ENCODE data around the gene BCAT1. TPM values are rescaled to one million over a fixed set of nuclear protein-coding genes. Genes with fewer than 3 reads are reported as not detected.

BCAT1 gene
- total RNA-seq, 1 experiment from 2014 or later, result 5.8 TPM

DNA sequence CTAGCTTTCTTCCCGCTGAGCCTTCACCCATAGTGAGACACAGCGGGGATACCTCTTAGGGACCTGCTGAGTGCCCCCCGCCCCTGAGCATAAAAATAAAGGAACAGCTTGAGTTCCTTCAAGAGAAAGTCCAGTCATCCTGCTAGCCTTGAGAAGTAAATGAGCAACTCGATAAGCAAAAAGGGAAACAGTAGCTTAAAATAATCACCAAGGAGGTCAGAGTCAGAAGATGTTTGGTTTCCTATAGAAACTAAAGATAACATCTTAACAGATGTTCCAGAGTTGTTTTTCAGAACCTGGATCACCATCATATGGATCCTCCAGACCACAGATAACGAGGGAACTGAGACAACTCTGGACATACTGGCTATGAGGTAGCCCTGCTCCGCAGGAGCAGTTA, 94.0 kb downstream of the BCAT1 start:
- TF ChIP-seq POLR2AphosphoS5 (IDR thresholded peaks at IDR 0.05; ENCODE audit: low read depth, low read length) (no peak), TCF7L2 (IDR thresholded peaks at IDR 0.05; ENCODE audit: low read depth, low read length) (no peak), SIN3A (IDR thresholded peaks at IDR 0.05; ENCODE audit: borderline replicate concordance, insufficient read depth, low read depth, low read length) (no peak)
- TF ChIP-seq, protein P1, sequence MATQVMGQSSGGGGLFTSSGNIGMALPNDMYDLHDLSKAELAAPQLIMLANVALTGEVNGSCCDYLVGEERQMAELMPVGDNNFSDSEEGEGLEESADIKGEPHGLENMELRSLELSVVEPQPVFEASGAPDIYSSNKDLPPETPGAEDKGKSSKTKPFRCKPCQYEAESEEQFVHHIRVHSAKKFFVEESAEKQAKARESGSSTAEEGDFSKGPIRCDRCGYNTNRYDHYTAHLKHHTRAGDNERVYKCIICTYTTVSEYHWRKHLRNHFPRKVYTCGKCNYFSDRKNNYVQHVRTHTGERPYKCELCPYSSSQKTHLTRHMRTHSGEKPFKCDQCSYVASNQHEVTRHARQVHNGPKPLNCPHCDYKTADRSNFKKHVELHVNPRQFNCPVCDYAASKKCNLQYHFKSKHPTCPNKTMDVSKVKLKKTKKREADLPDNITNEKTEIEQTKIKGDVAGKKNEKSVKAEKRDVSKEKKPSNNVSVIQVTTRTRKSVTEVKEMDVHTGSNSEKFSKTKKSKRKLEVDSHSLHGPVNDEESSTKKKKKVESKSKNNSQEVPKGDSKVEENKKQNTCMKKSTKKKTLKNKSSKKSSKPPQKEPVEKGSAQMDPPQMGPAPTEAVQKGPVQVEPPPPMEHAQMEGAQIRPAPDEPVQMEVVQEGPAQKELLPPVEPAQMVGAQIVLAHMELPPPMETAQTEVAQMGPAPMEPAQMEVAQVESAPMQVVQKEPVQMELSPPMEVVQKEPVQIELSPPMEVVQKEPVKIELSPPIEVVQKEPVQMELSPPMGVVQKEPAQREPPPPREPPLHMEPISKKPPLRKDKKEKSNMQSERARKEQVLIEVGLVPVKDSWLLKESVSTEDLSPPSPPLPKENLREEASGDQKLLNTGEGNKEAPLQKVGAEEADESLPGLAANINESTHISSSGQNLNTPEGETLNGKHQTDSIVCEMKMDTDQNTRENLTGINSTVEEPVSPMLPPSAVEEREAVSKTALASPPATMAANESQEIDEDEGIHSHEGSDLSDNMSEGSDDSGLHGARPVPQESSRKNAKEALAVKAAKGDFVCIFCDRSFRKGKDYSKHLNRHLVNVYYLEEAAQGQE (IDR thresholded peaks at IDR 0.05; ENCODE audit: insufficient read depth in 1 of 2, low read depth in 2 of 2, low read length in 1 of 2), result no peak
- TF ChIP-seq, protein P2, sequence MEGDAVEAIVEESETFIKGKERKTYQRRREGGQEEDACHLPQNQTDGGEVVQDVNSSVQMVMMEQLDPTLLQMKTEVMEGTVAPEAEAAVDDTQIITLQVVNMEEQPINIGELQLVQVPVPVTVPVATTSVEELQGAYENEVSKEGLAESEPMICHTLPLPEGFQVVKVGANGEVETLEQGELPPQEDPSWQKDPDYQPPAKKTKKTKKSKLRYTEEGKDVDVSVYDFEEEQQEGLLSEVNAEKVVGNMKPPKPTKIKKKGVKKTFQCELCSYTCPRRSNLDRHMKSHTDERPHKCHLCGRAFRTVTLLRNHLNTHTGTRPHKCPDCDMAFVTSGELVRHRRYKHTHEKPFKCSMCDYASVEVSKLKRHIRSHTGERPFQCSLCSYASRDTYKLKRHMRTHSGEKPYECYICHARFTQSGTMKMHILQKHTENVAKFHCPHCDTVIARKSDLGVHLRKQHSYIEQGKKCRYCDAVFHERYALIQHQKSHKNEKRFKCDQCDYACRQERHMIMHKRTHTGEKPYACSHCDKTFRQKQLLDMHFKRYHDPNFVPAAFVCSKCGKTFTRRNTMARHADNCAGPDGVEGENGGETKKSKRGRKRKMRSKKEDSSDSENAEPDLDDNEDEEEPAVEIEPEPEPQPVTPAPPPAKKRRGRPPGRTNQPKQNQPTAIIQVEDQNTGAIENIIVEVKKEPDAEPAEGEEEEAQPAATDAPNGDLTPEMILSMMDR (IDR thresholded peaks at IDR 0.05), result no peak
- Histone ChIP-seq H3K36me3 (ENCODE audit: control insufficient read depth, insufficient read depth, low read length) (no peaks in the 10 kb centered on the region), H3K9me3 (ENCODE audit: control insufficient read depth, insufficient read depth, low read depth, low read length) (no peaks in the 10 kb centered on the region), H3K4me1 (ENCODE audit: control insufficient read depth, insufficient read depth, low read length) (no peaks in the 10 kb centered on the region), H3K27me3 (ENCODE audit: control insufficient read depth, insufficient read depth, low read length) (peaks cover 4% of the 10 kb centered on the region; the same call in 1 of the 2 replicates), H3K4me3 (ENCODE audit: low read depth in 2 of 2, low read length in 2 of 2) (no peak overlapping the region), H3K27ac (ENCODE audit: low read length) (no peak overlapping the region)
- intact Hi-C loops (cut with micrococcal nuclease; ENCODE audit: unreplicated experiment) (loop anchor here (10.0 kb wide), 1 partner anchor 280 kb away; no protein-coding TSS in a partner anchor), in situ Hi-C loops (cut with HindIII; ENCODE audit: low pct_unique_long_range_greater_than_20kb, low sequenced_read_pairs) (no loop called here)
- DNase-seq (ENCODE audit: low read depth, low spot score) (no peak), ATAC-seq (no peak)
- ChIA-PET CTCF (interaction anchor here (0.7 kb wide), 1 partner anchor 169 kb away, joined by 3 read pairs; no protein-coding TSS in a partner anchor), POLR2A (interaction anchor here (0.7 kb wide), 1 partner anchor 27 kb away, joined by 9 read pairs; no protein-coding TSS in a partner anchor)
- BruUV-seq (replicated peaks), result no TSS peak

DNA sequence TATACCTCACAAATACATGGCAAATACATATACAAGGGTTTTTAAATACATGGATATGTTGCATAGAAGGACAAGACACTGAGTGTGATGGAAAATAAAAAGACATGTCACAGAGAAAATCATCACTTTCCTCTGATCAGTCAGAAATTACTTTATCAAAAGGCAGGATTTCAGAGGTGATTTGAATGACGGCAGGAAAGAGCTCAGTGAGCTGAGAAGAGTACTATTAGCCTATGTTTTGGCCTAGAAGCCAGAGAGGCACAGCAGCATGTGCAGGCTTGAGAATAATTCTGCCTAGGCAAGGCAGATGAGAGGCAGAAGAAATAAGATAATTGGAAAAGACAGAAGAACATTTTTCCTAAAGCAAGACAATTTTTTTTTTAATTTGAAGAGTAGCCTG, 94.9 kb downstream of the BCAT1 start:
- in situ Hi-C loops (cut with HindIII; ENCODE audit: low pct_unique_long_range_greater_than_20kb, low sequenced_read_pairs), result no loop called here
- TF ChIP-seq TCF7L2 (IDR thresholded peaks at IDR 0.05; ENCODE audit: low read depth, low read length) (no peak), POLR2AphosphoS5 (IDR thresholded peaks at IDR 0.05; ENCODE audit: low read depth, low read length) (no peak), SIN3A (IDR thresholded peaks at IDR 0.05; ENCODE audit: borderline replicate concordance, insufficient read depth, low read depth, low read length) (no peak)
- TF ChIP-seq, protein P2 (IDR thresholded peaks at IDR 0.05), result no peak
- TF ChIP-seq, protein P1 (IDR thresholded peaks at IDR 0.05; ENCODE audit: insufficient read depth in 1 of 2, low read depth in 2 of 2, low read length in 1 of 2), result no peak
- CTCF ChIA-PET, result interaction anchor here (0.6 kb wide), 1 partner anchor 116 kb away, joined by 3 read pairs; no protein-coding TSS in a partner anchor
- H3K9me3 ChIP-seq (ENCODE audit: control insufficient read depth, insufficient read depth, low read depth, low read length), result no peaks in the 10 kb centered on the region
- H3K36me3 ChIP-seq (ENCODE audit: control insufficient read depth, insufficient read depth, low read length), result no peaks in the 10 kb centered on the region
- no peak overlapping the region for H3K27ac ChIP-seq (ENCODE audit: low read length)
- DNase-seq (ENCODE audit: low read depth, low spot score), result no peak
- H3K27me3 ChIP-seq (ENCODE audit: control insufficient read depth, insufficient read depth, low read length), result peaks cover 8% of the 10 kb centered on the region; the same call in 1 of the 2 replicates
- intact Hi-C loops (cut with micrococcal nuclease; ENCODE audit: unreplicated experiment), result loop anchor here (10.0 kb wide), 1 partner anchor 281 kb away; no protein-coding TSS in a partner anchor
- ATAC-seq, result no peak
- POLR2A ChIA-PET, result no interaction called here
- no peak overlapping the region for H3K4me3 ChIP-seq (ENCODE audit: low read depth in 2 of 2, low read length in 2 of 2)
- no peaks in the 10 kb centered on the region for H3K4me1 ChIP-seq (ENCODE audit: control insufficient read depth, insufficient read depth, low read length)
- BruUV-seq (replicated peaks), result no TSS peak
